ENCODE measurements around the gene SFRP5. TPM values are rescaled to one million over a fixed set of nuclear protein-coding genes. Genes with fewer than 3 reads are reported as not detected.

Gene SFRP5
- total and polyA plus RNA-seq, 2 of the 13 experiments (the other 11 are each of a cell fraction or from before 2014, with no cell fraction given) = 0.32 to 1.7 TPM

DNA sequence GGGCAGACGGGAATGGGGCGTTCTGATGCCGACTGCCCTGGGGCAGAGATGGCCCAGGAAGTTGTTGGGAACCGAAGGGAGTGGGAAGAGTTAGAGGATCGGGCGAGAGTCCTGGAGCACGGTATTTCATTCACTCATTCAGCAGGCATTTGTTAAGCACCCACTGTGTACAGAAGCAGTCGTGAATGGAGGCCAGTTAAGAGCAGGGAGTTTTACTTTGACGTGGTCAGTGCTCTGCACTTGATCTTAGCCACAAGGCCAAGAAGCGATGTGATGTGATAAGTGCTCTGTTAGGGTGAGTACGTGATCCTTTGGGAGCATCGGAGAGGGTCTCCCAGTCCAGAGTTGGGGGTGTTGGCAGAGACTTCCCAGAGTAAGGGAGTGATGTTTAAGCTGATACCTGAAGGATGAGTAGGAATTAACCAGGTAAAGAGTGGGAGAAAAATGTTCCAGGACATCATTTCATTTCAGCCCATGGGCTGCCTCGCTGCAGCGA, 34.0 kb downstream of the SFRP5 start (continued):
- TF ChIP-seq WIZ (CRISPR knock-in tag; IDR thresholded peaks at IDR 0.05) (no peak), SIN3A (IDR thresholded peaks at IDR 0.05; ENCODE audit: borderline replicate concordance, low read depth, low read length) (no peak)

DNA sequence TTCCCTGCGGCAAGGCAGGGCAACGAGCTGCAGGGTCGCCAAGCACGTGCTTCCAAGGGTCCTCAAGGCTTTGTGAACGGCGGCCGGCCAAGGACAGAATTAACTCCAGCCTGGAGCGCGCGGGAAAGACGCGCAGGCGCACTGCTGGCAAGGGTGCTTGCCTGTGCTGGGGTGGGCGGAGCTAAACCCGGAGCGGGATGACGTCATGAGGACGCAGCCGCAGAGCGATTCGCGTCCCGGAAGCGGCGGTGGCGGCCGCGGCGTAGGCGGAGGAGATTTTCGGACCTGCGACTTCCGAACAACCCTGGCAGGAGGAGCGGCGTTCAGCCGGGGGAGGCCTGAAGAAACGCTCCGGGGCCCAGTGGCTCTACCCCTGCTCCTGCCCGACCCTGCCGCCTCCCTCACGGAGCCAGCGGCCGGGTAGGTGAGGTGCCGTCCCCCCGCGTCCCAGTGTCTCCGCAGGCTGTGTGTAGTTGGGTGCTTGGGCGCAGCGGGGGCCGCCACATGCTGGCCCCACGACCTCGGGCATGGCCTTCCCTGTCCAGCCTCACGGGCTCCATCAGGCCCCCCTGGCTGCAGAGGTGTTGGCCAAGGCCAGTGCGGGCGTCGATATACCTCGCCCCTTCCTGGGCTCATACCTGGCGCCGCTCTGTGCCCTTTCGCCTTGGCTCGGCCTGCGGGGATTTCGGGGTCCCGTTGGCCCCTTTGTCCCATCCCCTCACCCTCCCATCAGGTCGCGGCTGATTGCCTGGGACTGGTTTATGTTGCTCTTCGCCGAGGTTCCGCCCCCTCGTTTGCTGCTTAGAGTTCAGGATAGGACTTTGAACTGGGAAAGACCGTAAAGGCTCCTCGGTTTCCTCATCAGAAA, 34.7 kb downstream of the SFRP5 start, which contains the start of gene ZFYVE27:
Gene ZFYVE27 (plus strand): TSS at position 227 of the 868 bp plus-strand sequence. CDS start 1,350 bp downstream, outside the sequence.
- peak; percentile 66 for FAIRE-seq
- intact Hi-C loops (cut with micrococcal nuclease; ENCODE audit: unreplicated experiment) = no loop called here
- TF ChIP-seq, protein P1, sequence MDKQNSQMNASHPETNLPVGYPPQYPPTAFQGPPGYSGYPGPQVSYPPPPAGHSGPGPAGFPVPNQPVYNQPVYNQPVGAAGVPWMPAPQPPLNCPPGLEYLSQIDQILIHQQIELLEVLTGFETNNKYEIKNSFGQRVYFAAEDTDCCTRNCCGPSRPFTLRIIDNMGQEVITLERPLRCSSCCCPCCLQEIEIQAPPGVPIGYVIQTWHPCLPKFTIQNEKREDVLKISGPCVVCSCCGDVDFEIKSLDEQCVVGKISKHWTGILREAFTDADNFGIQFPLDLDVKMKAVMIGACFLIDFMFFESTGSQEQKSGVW (CRISPR knock-in tag; IDR thresholded peaks at IDR 0.05; ENCODE audit: borderline replicate concordance) = peak; percentile 90
- TF ChIP-seq RFX1 (IDR thresholded peaks at IDR 0.05) (no peak), ZNF772 (CRISPR knock-in tag; IDR thresholded peaks at IDR 0.05) (peak; percentile 95), AHR (CRISPR knock-in tag; IDR thresholded peaks at IDR 0.05) (peak; percentile 99), PITX1 (CRISPR knock-in tag; IDR thresholded peaks at IDR 0.05) (peak; percentile 60), RNF2 (conservative IDR thresholded peaks at IDR 0.05; ENCODE audit: low read depth) (peak; percentile 97), CERS6 (CRISPR knock-in tag; IDR thresholded peaks at IDR 0.05) (peak; percentile 88; the same call in 1 of the 2 replicates), NRL (CRISPR knock-in tag; IDR thresholded peaks at IDR 0.05; ENCODE audit: borderline replicate concordance) (peak; percentile 98), NAIF1 (CRISPR knock-in tag; IDR thresholded peaks at IDR 0.05; ENCODE audit: borderline replicate concordance) (peak; percentile 86; the same call in 1 of the 2 replicates), HOXA7 (CRISPR knock-in tag; IDR thresholded peaks at IDR 0.05) (no peak), GABPA (IDR thresholded peaks at IDR 0.05; ENCODE audit: low read depth, low read length) (0 out of 2 replicates have a peak, but pooled peaks have one; percentile 35), GABPA (CRISPR knock-in tag; IDR thresholded peaks at IDR 0.05; ENCODE audit: low read depth) (peak; percentile 64), EEA1 (CRISPR knock-in tag; IDR thresholded peaks at IDR 0.05; ENCODE audit: borderline replicate concordance) (peak; percentile 86; the same call in 1 of the 2 replicates), HIVEP1 (CRISPR knock-in tag; IDR thresholded peaks at IDR 0.05) (peak; percentile 90), RXRB (CRISPR knock-in tag; IDR thresholded peaks at IDR 0.05; ENCODE audit: borderline replicate concordance) (peak; percentile 73), ZNF264 (CRISPR knock-in tag; IDR thresholded peaks at IDR 0.05) (peak; percentile 78; the same call in 1 of the 2 replicates), ZNF232 (CRISPR knock-in tag; IDR thresholded peaks at IDR 0.05; ENCODE audit: borderline replicate concordance) (peak; percentile 97), ZNF382 (CRISPR knock-in tag; IDR thresholded peaks at IDR 0.05; ENCODE audit: borderline replicate concordance) (no peak)

More for the DNA sequence above, 34.7 kb downstream of the SFRP5 start, which contains the start of gene ZFYVE27:
- Histone ChIP-seq H3K4me3 (replicated peaks in 1 of 3; ENCODE audit: insufficient read depth in 1 of 3, low read depth in 2 of 3, low read length in 3 of 3) (peak within 1 kb of the TSS; percentile 82 to 95 (median 91)), H4K20me1 (ENCODE audit: insufficient read depth, low read length) (no peaks in the 10 kb centered on the region), H2AFZ (ENCODE audit: low read length) (peak within 1 kb of the TSS; percentile 46), H3K9me3 (ENCODE audit: low read length) (no peaks in the 10 kb centered on the region), H3K4me2 (ENCODE audit: low read depth, low read length) (peak within 1 kb of the TSS; percentile 78), H3K9ac (ENCODE audit: insufficient read depth, low read depth, low read length) (peak within 1 kb of the TSS; percentile 96), H3K27ac (ENCODE audit: extremely low read length, insufficient read depth, low read length) (peak within 1 kb of the TSS; percentile 88), H3K36me3 (replicated peaks in 1 of 2; ENCODE audit: control insufficient read depth in 1 of 2, insufficient read depth in 2 of 2, low read length in 2 of 2) (peaks cover 3 to 16% of the 10 kb centered on the region in 2 experiments; a peak in 4 of 5 replicates), H3K79me2 (ENCODE audit: insufficient read depth, low read length) (peaks cover 35% of the 10 kb centered on the region), H3K4me1 (ENCODE audit: insufficient read depth, low read length) (peaks cover 27% of the 10 kb centered on the region), H3K27me3 (ENCODE audit: control insufficient read depth in 1 of 2, insufficient read depth in 2 of 2, low read length in 2 of 2) (peaks cover 0 to 10% of the 10 kb centered on the region in 2 experiments; a peak in 2 of 5 replicates)
- ChIA-PET POLR2A (interaction anchor here (0.8 to 1.8 kb wide), 17 partner anchors 8 to 103 kb away, joined by 3 to 39 read pairs (median 5); partner anchors contain the start of genes AVPI1, MORN4 and PI4K2A), CTCF (ENCODE audit: low intra/inter-chr PET ratio, low total read pairs) (no interaction called here)
- BruUV-seq (replicated peaks) = TSS peak; percentile 56
- ATAC-seq (peak; percentile 83), DNase-seq (ENCODE audit: low spot score) (peak; percentile 87)
- in situ Hi-C loops (cut with HindIII; ENCODE audit: extremely low pct_ligation_motif_present, low pct_unique_long_range_greater_than_20kb) = loop anchor here (5.0 kb wide), 1 partner anchor 35 kb away; no protein-coding TSS in a partner anchor
- WGBS (ENCODE audit: low lambda C conversion rate) = 1% methylated on average over 12 of the region's 72 CpGs
